ENCODE results near the gene BAMBI. TPM values are rescaled to one million over a fixed set of nuclear protein-coding genes. Genes with fewer than 3 reads are reported as not detected.

The BAMBI gene
- total RNA-seq, 3 donors from 2014 or later (not counting 1 experiment from before 2014, with no cell fraction given) = 0.70 to 0.95 (median 0.94) TPM

- Mint-ChIP-seq H3K36me3 (no peaks in the 10 kb centered on the region), H3K4me3 (no peak overlapping the region), H3K9me3 (no peaks in the 10 kb centered on the region), H3K27me3 (ENCODE audit: low read depth in 2 of 2) (peaks cover 56 to 67% of the 10 kb centered on the region in 2 donors), H3K4me1 (peaks cover 8 to 20% of the 10 kb centered on the region in 2 donors), H3K27ac (no peak overlapping the region)
- Histone ChIP-seq H3K27ac (ENCODE audit: low read length) (no peak overlapping the region), H3K27me3 (ENCODE audit: control insufficient read depth, insufficient read depth, low read length) (peaks cover 7% of the 10 kb centered on the region), H3K4me3 (ENCODE audit: low read length) (no peak overlapping the region), H3K9me3 (ENCODE audit: control insufficient read depth, insufficient read depth, low read length) (no peaks in the 10 kb centered on the region), H3K36me3 (ENCODE audit: control insufficient read depth, insufficient read depth, low read length) (no peaks in the 10 kb centered on the region), H3K4me1 (ENCODE audit: control insufficient read depth, insufficient read depth, low read length) (peaks cover 7% of the 10 kb centered on the region)
- no peak for ATAC-seq
- intact Hi-C loops (cut with micrococcal nuclease) = no loop called here
- no peak for TF ChIP-seq CTCF (IDR thresholded peaks at IDR 0.05)
- no peak for DNase-seq
- 83% methylated on average over 12 of the region's 12 CpGs for WGBS (ENCODE audit: insufficient coverage)
Measured at GRCh38 chr10:28666751-28667467, 10.4 kb upstream of the BAMBI start.

GRCh38 chr10:28668363-28669226 is 8.7 kb upstream of the BAMBI start:
- Histone ChIP-seq H3K9me3 (ENCODE audit: control insufficient read depth, insufficient read depth, low read length) (no peaks in the 10 kb centered on the region), H3K4me1 (ENCODE audit: control insufficient read depth, insufficient read depth, low read length) (peaks cover 7% of the 10 kb centered on the region), H3K27me3 (ENCODE audit: control insufficient read depth, insufficient read depth, low read length) (peaks cover 11% of the 10 kb centered on the region), H3K36me3 (ENCODE audit: control insufficient read depth, insufficient read depth, low read length) (no peaks in the 10 kb centered on the region), H3K27ac (ENCODE audit: low read length) (no peak overlapping the region), H3K4me3 (ENCODE audit: low read length) (no peak overlapping the region)
- 2% methylated on average over 59 of the region's 59 CpGs for WGBS (ENCODE audit: insufficient coverage)
- peaks cover 54 to 69% of the 10 kb centered on the region in 2 donors for H3K27me3 Mint-ChIP-seq (ENCODE audit: low read depth in 2 of 2)
- intact Hi-C loops (cut with micrococcal nuclease) = no loop called here
- H3K36me3 Mint-ChIP-seq = no peaks in the 10 kb centered on the region
- no peak for TF ChIP-seq CTCF (IDR thresholded peaks at IDR 0.05)
- DNase-seq = peak in 1 of 2 donors; percentile 62
- no peak overlapping the region for H3K4me3 Mint-ChIP-seq
- no peak overlapping the region for H3K27ac Mint-ChIP-seq
- peak; percentile 39 to 71 (median 58) for ATAC-seq
- peaks cover 8 to 18% of the 10 kb centered on the region in 2 donors for H3K4me1 Mint-ChIP-seq
- no peaks in the 10 kb centered on the region for H3K9me3 Mint-ChIP-seq

- 49% methylated on average over 19 of the region's 21 CpGs for WGBS (ENCODE audit: insufficient coverage)
- peaks cover 8 to 15% of the 10 kb centered on the region in 2 donors for H3K4me1 Mint-ChIP-seq
- no peak overlapping the region for H3K27ac Mint-ChIP-seq
- no peaks in the 10 kb centered on the region for H3K9me3 Mint-ChIP-seq
- peaks cover 53 to 78% of the 10 kb centered on the region in 2 donors for H3K27me3 Mint-ChIP-seq (ENCODE audit: low read depth in 2 of 2)
- DNase-seq (no peak), ATAC-seq (no peak)
- H3K36me3 Mint-ChIP-seq = no peaks in the 10 kb centered on the region
- no peak overlapping the region for H3K4me3 ChIP-seq (ENCODE audit: low read length)
- no peak overlapping the region for H3K27ac ChIP-seq (ENCODE audit: low read length)
- H3K9me3 ChIP-seq (ENCODE audit: control insufficient read depth, insufficient read depth, low read length) = no peaks in the 10 kb centered on the region
- peaks cover 7% of the 10 kb centered on the region for H3K4me1 ChIP-seq (ENCODE audit: control insufficient read depth, insufficient read depth, low read length)
- H3K4me3 Mint-ChIP-seq = no peak overlapping the region
- H3K36me3 ChIP-seq (ENCODE audit: control insufficient read depth, insufficient read depth, low read length) = no peaks in the 10 kb centered on the region
- H3K27me3 ChIP-seq (ENCODE audit: control insufficient read depth, insufficient read depth, low read length) = peaks cover 11% of the 10 kb centered on the region
- no peak for TF ChIP-seq CTCF (IDR thresholded peaks at IDR 0.05)
- intact Hi-C loops (cut with micrococcal nuclease) = no loop called here
Measured at GRCh38 chr10:28669227-28670173, 7.8 kb upstream of the BAMBI start.
